WERI-Rb-1 (cell line): ENCODE data around the gene APBA2.

Experiments used
- DNase-seq: peaks from one replicate; pipeline ENCODE4 v3.0.0-alpha.2; 2020
- H3K27ac ChIP-seq: fragments of 250-450 bp; sonication (Bioruptor Pico); 2 replicates; pipeline ENCODE4 v1.5.1; 2020; ENCODE audit warnings: mild to moderate bottlenecking, moderate library complexity
- H3K27me3 ChIP-seq: fragments of 250-450 bp; sonication (Bioruptor Pico); 2 replicates; pipeline ENCODE4 v1.5.1; 2021; ENCODE audit warnings: mild to moderate bottlenecking, low read depth, moderate library complexity; ENCODE audit not compliant: insufficient read depth, severe bottlenecking
- H3K36me3 ChIP-seq: fragments of 250-450 bp; sonication (Bioruptor Pico); 2 replicates; pipeline ENCODE4 v1.5.1; 2020; ENCODE audit warnings: mild to moderate bottlenecking, moderate library complexity
- H3K4me3 ChIP-seq: 2 replicates; pipeline ENCODE4 v1.5.1; 2011; ENCODE audit warnings: low read depth, mild to moderate bottlenecking, control low read depth, low read length
- H3K9me3 ChIP-seq: fragments of 250-450 bp; sonication (Bioruptor Pico); 2 replicates; pipeline ENCODE4 v1.5.1; 2021; ENCODE audit warnings: mild to moderate bottlenecking, moderate library complexity; ENCODE audit not compliant: severe bottlenecking
- TF ChIP-seq, protein P1 (sequence below): IDR thresholded peaks from 2 replicates; pipeline ENCODE4 v1.5.1; 2011; ENCODE audit warnings: low read depth, mild to moderate bottlenecking, control low read depth, inconsistent platforms, low read length

Gene APBA2

DNA sequence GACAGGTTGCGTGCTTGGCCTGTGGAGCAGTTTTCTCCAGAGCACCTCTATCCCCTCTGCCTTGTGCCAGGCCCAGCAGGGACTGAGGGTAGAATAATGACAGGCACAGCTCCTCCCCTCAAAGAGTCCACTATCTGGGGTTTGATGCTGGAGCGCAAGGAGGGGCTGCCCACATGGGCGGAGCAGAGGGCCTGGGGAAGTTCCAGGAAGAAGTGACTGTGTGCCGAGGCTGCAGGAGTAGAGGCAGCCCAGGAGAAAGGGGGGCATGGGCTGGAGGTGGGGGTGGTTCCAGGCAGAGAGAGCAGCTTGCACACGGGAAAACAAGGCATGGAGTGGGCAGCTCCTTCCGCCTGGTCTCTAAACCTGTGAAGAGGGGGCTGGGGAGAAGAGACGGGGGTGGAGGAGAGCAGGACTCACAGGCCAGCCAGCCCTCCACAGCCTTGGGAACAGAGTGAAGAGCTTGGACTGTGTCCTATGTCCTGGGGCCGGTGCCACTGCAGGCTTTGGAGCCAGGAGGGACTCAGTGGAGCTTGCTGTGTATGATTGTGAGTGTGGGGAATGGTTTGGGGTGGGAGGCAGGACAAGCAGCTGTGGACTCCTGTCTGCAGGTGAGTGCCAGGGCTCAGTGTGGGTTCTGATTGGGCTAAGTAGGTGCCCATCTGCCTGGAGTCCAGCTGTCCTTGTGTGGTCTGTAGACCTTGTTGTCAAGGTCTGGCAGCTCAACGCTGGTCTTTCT, 48.1 kb downstream of the APBA2 start:
- no peak for DNase-seq
- no peaks in the 10 kb centered on the region for H3K36me3 ChIP-seq
- H3K27ac ChIP-seq = no peak overlapping the region
- H3K9me3 ChIP-seq = no peaks in the 10 kb centered on the region
- H3K4me3 ChIP-seq = no peak overlapping the region
- no peaks in the 10 kb centered on the region for H3K27me3 ChIP-seq
- TF ChIP-seq, protein P1, sequence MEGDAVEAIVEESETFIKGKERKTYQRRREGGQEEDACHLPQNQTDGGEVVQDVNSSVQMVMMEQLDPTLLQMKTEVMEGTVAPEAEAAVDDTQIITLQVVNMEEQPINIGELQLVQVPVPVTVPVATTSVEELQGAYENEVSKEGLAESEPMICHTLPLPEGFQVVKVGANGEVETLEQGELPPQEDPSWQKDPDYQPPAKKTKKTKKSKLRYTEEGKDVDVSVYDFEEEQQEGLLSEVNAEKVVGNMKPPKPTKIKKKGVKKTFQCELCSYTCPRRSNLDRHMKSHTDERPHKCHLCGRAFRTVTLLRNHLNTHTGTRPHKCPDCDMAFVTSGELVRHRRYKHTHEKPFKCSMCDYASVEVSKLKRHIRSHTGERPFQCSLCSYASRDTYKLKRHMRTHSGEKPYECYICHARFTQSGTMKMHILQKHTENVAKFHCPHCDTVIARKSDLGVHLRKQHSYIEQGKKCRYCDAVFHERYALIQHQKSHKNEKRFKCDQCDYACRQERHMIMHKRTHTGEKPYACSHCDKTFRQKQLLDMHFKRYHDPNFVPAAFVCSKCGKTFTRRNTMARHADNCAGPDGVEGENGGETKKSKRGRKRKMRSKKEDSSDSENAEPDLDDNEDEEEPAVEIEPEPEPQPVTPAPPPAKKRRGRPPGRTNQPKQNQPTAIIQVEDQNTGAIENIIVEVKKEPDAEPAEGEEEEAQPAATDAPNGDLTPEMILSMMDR = no peak

DNA sequence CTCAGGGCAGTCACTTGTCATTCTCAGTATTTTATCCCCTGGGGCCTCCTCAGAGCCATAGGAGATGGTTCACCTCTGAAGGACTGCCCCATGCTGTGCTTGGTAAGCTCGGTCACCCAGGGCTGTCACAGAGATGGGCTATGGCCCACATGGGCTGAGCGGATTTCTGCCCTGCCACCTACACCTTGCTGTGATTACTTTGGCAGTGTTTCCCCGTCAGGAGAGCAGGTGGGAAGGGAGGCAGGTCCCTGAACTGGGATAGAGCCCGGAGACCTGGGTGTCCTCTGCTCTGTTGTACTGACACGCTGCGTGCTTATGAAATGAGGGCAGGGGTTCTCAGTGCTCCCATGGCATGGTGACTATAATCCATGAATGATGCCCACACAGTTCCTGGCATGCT, 48.9 kb downstream of the APBA2 start:
- DNase-seq = no peak
- TF ChIP-seq, protein P1 = no peak
- no peaks in the 10 kb centered on the region for H3K27me3 ChIP-seq

DNA sequence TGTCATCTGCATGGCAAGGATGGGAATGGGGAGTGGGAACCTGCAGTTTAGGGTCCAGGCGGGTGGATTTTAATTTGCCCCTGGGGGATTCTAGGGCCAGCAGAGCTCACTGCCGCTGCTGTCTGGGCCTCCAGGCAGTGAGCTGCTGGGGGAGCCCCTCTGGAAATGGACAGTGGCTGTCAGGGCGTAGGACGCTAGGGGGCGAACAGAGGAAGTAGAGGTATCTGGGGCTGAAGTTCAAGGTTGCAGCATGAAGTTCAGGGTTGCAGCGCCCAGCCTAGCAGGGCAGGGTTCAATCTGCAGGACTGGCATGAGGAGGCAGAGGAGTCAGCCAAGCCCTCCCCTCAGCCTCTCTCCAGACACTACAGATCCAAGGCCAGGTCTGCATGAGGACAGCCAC, 49.5 kb downstream of the APBA2 start:
- TF ChIP-seq, protein P1 = peak; percentile 38; the same call in 1 of the 2 replicates
- no peak for DNase-seq
- no peaks in the 10 kb centered on the region for H3K27me3 ChIP-seq

More for the DNA sequence above, 48.9 kb downstream of the APBA2 start:
- H3K36me3 ChIP-seq = no peaks in the 10 kb centered on the region
- no peaks in the 10 kb centered on the region for H3K9me3 ChIP-seq
- H3K27ac ChIP-seq = no peak overlapping the region
- H3K4me3 ChIP-seq = no peak overlapping the region

DNA sequence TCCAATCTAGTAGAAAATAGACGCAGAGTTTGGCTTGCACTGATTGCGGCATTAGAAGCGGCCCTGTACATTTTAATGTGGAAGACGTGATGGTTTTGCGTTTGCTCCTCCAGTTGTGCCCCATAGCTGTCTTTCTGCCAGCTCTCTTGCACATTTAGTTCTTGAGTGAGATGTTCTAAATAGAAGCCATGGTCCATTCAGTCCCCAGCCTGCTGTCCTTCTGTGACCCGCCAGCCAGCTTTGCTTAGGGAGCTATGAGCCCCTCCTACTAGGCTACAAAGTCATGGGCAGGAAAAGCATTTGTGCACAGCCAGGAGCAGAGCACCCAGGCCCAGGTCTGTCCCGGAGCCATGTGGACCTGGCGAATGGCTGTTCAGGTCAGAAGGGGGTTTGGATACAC, 50.3 kb downstream of the APBA2 start:
- Histone ChIP-seq H3K27ac (no peak overlapping the region), H3K4me3 (no peak overlapping the region), H3K36me3 (no peaks in the 10 kb centered on the region), H3K9me3 (no peaks in the 10 kb centered on the region), H3K27me3 (no peaks in the 10 kb centered on the region)
- no peak for DNase-seq
- TF ChIP-seq, protein P1 = no peak

More for the DNA sequence above, 49.5 kb downstream of the APBA2 start:
- no peaks in the 10 kb centered on the region for H3K9me3 ChIP-seq
- H3K27ac ChIP-seq = no peak overlapping the region
- H3K36me3 ChIP-seq = no peaks in the 10 kb centered on the region
- H3K4me3 ChIP-seq = no peak overlapping the region

DNA sequence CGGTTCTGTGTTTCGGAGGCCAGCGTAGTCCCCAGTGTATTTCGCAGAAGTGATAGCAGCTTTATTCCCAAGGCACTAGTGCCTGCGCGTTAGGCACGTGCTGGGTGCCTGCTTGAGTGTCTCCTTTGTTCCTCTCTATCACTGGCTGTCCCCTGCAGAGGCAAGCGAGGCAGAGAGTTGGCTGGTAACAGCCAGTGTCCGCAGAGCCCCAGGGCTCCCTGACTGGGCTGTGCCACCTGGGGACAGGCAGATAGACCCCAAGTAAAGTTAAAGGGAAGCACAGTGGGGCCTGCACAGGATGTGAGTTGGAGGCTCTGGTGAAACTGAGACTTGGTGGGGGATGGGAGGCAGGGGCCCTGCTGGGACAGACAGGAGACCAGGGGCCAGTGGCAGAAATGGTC, 50.7 kb downstream of the APBA2 start:
- H3K9me3 ChIP-seq = no peaks in the 10 kb centered on the region
- no peaks in the 10 kb centered on the region for H3K36me3 ChIP-seq
- no peaks in the 10 kb centered on the region for H3K27me3 ChIP-seq
- DNase-seq = no peak
- TF ChIP-seq, protein P1 = no peak
- no peak overlapping the region for H3K4me3 ChIP-seq
- no peak overlapping the region for H3K27ac ChIP-seq

DNA sequence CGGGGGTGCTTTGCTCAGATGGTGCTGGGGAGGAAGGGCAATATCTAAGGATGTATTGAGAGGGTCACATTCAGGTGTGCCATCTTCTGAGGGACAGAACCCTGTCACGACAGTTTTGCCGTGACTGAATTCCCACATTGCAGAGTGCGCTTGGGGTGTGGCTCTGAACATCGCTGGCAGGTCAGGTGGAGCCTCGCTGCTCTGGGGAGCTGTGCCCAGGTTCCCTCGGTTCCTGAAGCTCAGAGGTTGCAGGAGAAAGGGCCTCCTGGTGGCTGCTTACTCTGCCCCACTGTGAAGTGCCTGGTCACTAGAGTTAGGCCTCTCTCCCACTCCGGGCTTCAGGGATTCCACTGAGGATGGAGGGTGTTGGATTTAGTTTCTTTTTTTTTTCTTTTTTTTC, 51.5 kb downstream of the APBA2 start:
- TF ChIP-seq, protein P1 = no peak
- no peaks in the 10 kb centered on the region for H3K9me3 ChIP-seq
- H3K27me3 ChIP-seq = no peaks in the 10 kb centered on the region
- no peak overlapping the region for H3K4me3 ChIP-seq
- no peak overlapping the region for H3K27ac ChIP-seq
- H3K36me3 ChIP-seq = no peaks in the 10 kb centered on the region
- no peak for DNase-seq
